HG03135 (cell line): ENCODE measurements around the gene CEBPE.

ENCODE experiments used
- ATAC-seq: cut with Tn5 transposase; IDR thresholded peaks from one replicate; pipeline ENCODE4 v1.9.1; 2021; ENCODE audit warnings: mild to moderate bottlenecking, moderate library complexity; ENCODE audit not compliant: unreplicated experiment

CEBPE gene

GRCh38 chr14:23118506-23119362, at the start of gene CEBPE:
Gene CEBPE (minus strand): TSS chr14:23119255. CDS start chr14:23119091, 164 bp downstream.
- no peak for ATAC-seq

- no peak for ATAC-seq
Observed at GRCh38 chr14:23168246-23168645, 49.2 kb upstream of the CEBPE start.

GRCh38 chr14:23167116-23167847, 48.2 kb upstream of the CEBPE start:
- ATAC-seq, result no peak

- no peak for ATAC-seq
Observed at GRCh38 chr14:23164949-23165348, 45.9 kb upstream of the CEBPE start.

- no peak for ATAC-seq
Observed at GRCh38 chr14:23164250-23164649, 45.2 kb upstream of the CEBPE start.

- ATAC-seq, result no peak
Observed at GRCh38 chr14:23163830-23164229, 44.8 kb upstream of the CEBPE start.

- ATAC-seq, result no peak
Observed at GRCh38 chr14:23162800-23163199, 43.7 kb upstream of the CEBPE start.

- no peak for ATAC-seq
Observed at GRCh38 chr14:23162005-23162404, 43.0 kb upstream of the CEBPE start.

GRCh38 chr14:23160924-23161522, 42.0 kb upstream of the CEBPE start:
- no peak for ATAC-seq

- no peak for ATAC-seq
Observed at GRCh38 chr14:23159532-23159931, 40.5 kb upstream of the CEBPE start.

GRCh38 chr14:23158779-23159178, 39.7 kb upstream of the CEBPE start:
- ATAC-seq, result no peak

- no peak for ATAC-seq
Observed at GRCh38 chr14:23154964-23155587, 36.0 kb upstream of the CEBPE start.

- no peak for ATAC-seq
Observed at GRCh38 chr14:23153851-23154796, 35.1 kb upstream of the CEBPE start.

GRCh38 chr14:23151342-23151741, 32.3 kb upstream of the CEBPE start:
- no peak for ATAC-seq

GRCh38 chr14:23149745-23150144, 30.7 kb upstream of the CEBPE start:
- no peak for ATAC-seq

GRCh38 chr14:23148591-23149249, 29.7 kb upstream of the CEBPE start:
- no peak for ATAC-seq

- ATAC-seq, result no peak
Observed at GRCh38 chr14:23147676-23148075, 28.6 kb upstream of the CEBPE start.

- ATAC-seq, result no peak
Observed at GRCh38 chr14:23146980-23147379, 27.9 kb upstream of the CEBPE start.

- ATAC-seq, result no peak
Observed at GRCh38 chr14:23146351-23146910, 27.4 kb upstream of the CEBPE start.
